ENCODE data around the gene KCNJ6. TPM values are rescaled to one million over a fixed set of nuclear protein-coding genes. Genes with fewer than 3 reads are reported as not detected.

Gene KCNJ6
- total RNA-seq, 1 experiment from 2014 or later, result 1.2 TPM

DNA sequence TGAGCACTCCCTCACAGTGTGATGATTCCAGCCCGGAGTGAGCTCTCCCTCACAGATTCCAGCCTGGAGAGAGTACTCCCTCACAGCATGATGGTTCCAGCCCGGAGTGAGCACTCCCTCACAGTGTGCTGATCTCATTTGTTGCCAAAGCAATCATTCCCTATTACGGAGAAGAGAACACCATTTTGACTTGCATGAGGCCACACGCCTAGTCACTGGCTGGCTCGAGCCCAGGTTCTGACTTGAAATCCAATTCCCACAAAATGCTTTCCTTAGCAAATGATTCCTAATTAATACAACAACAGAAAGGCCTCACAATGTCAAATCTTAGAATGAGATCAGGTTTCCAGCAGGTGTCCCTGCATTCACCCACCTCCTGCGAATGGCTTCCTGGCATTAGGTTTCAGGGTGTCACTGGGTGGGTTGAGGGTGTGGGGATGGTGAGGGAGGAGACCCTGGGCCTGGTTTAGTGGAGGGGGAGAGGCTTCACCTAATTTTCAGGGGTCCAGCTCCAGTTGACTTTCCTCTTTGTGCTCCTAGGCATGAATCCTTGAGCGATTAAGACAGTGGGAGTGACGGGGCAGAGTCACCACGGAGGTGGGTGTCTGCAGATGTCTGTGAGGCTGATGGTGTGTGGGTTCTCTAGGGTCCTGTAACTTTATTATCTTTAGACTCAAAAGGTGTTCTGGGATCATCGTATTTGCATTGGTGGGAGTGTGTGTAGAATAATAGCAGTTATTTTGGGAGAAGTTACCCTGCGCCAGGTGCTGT, 158.5 kb downstream of the KCNJ6 start:
- Histone ChIP-seq H2BK12ac (ENCODE audit: insufficient read length, low read depth, low read length) (no peak overlapping the region), H3K9ac (ENCODE audit: extremely low read depth, insufficient read length, low read length) (no peak overlapping the region), H3K23ac (ENCODE audit: insufficient read length, low read depth, low read length) (no peak overlapping the region), H3K79me1 (ENCODE audit: insufficient read depth, low read depth, low read length, poor library complexity, severe bottlenecking) (no peaks in the 10 kb centered on the region), H4K5ac (ENCODE audit: insufficient read length, low read depth, low read length) (no peak overlapping the region), H2BK120ac (ENCODE audit: low read depth, low read length, poor library complexity, severe bottlenecking) (no peak overlapping the region), H3K27me3 (ENCODE audit: insufficient read depth, low read length) (no peaks in the 10 kb centered on the region), H3K18ac (ENCODE audit: insufficient read length, low read depth, low read length) (no peak overlapping the region), H2BK5ac (ENCODE audit: insufficient read length, low read length) (no peak overlapping the region), H2BK20ac (ENCODE audit: low read depth, low read length, poor library complexity, severe bottlenecking) (no peak overlapping the region), H4K91ac (ENCODE audit: insufficient read length, low read depth, low read length) (no peak overlapping the region), H3K9me3 (ENCODE audit: control insufficient read depth, low read depth, low read length) (no peaks in the 10 kb centered on the region), H2BK15ac (ENCODE audit: low read depth, low read length) (no peak overlapping the region), H3T11ph (ENCODE audit: low read length) (no peak overlapping the region), H3K4me1 (ENCODE audit: insufficient read depth, low read length) (peaks cover 5% of the 10 kb centered on the region; the same call in 1 of the 2 replicates), H3K56ac (ENCODE audit: insufficient read length, low read depth, low read length) (no peak overlapping the region), H4K20me1 (ENCODE audit: control insufficient read depth, insufficient read depth, insufficient read length) (no peaks in the 10 kb centered on the region), H3K23me2 (ENCODE audit: insufficient read length, low read depth, low read length, poor library complexity, severe bottlenecking) (no peaks in the 10 kb centered on the region), H4K8ac (replicated peaks; ENCODE audit: insufficient read length, low read depth, low read length) (no peak overlapping the region), H3K27ac (ENCODE audit: insufficient read length, low read depth, low read length) (no peak overlapping the region), H3K14ac (ENCODE audit: insufficient read depth, low read length) (no peak overlapping the region), H3K4me2 (ENCODE audit: insufficient read depth, insufficient read length, low read length) (no peak overlapping the region), H3K4ac (ENCODE audit: low read depth, low read length) (no peak overlapping the region), H2AK5ac (ENCODE audit: insufficient read length, low read length) (no peak overlapping the region), H2AFZ (ENCODE audit: low read length) (no peak overlapping the region), H3K79me2 (ENCODE audit: insufficient read depth, low read length) (no peaks in the 10 kb centered on the region)
- Mint-ChIP-seq H3K27ac (no peak overlapping the region), H3K36me3 (ENCODE audit: insufficient read depth in 1 of 3, low read depth in 3 of 3) (no peaks in the 10 kb centered on the region), H3K4me3 (no peak overlapping the region; a peak in 1 of 5 replicates), H3K9me3 (no peaks in the 10 kb centered on the region), H3K27me3 (ENCODE audit: low read depth) (peaks cover 4% of the 10 kb centered on the region; the same call in 1 of the 2 replicates), H3K4me1 (peaks cover 26 to 31% of the 10 kb centered on the region in 2 experiments)
- TF ChIP-seq, protein P1, sequence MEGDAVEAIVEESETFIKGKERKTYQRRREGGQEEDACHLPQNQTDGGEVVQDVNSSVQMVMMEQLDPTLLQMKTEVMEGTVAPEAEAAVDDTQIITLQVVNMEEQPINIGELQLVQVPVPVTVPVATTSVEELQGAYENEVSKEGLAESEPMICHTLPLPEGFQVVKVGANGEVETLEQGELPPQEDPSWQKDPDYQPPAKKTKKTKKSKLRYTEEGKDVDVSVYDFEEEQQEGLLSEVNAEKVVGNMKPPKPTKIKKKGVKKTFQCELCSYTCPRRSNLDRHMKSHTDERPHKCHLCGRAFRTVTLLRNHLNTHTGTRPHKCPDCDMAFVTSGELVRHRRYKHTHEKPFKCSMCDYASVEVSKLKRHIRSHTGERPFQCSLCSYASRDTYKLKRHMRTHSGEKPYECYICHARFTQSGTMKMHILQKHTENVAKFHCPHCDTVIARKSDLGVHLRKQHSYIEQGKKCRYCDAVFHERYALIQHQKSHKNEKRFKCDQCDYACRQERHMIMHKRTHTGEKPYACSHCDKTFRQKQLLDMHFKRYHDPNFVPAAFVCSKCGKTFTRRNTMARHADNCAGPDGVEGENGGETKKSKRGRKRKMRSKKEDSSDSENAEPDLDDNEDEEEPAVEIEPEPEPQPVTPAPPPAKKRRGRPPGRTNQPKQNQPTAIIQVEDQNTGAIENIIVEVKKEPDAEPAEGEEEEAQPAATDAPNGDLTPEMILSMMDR (conservative IDR thresholded peaks at IDR 0.05), result no peak
- no CpG with 5 or more reads among the region's 11 CpGs for WGBS (ENCODE audit: extremely low coverage, insufficient read length, low lambda C conversion rate)
- no peak for DNase-seq

Data from H9 (cell line).